ENCODE measurements around the gene UBTF. TPM values are rescaled to one million over a fixed set of nuclear protein-coding genes. Genes with fewer than 3 reads are reported as not detected.
A peak's percentile ranks its signal among the peaks of the same experiment; 100 is the strongest.

UBTF gene
- total and polyA plus RNA-seq, 2 donors (not counting 3 experiments of a cell fraction or from before 2014, with no cell fraction given) = 14.7 to 84.7 TPM

GRCh38 chr17:44186307-44187130 is 33.0 kb downstream of the UBTF start, which contains the start of gene TMUB2:
Gene TMUB2 (plus strand): TSS chr17:44186972. CDS start chr17:44187709, 737 bp downstream.
- Histone ChIP-seq H3K9me1 (replicated peaks; ENCODE audit: control insufficient read depth, extremely low read depth, insufficient read depth, low read length) (no peaks in the 10 kb centered on the region), H3K36me3 (ENCODE audit: control insufficient read depth in 2 of 2, extremely low read depth in 1 of 2, insufficient read depth in 2 of 2, low read length in 2 of 2) (peaks cover 7 to 16% of the 10 kb centered on the region in 2 experiments)
- dilution Hi-C loops (cut with MboI; ENCODE audit: extremely low pct_ligation_motif_present, low sequenced_read_pairs) = no loop called here

More at GRCh38 chr17:44186307-44187130, 33.0 kb downstream of the UBTF start, which contains the start of gene TMUB2:
- H3K4me1 ChIP-seq (ENCODE audit: control insufficient read depth, extremely low read depth, insufficient read depth, low read length) = peaks cover 13% of the 10 kb centered on the region
- H3K9ac ChIP-seq (replicated peaks; ENCODE audit: extremely low read depth, insufficient read depth, low read length) = peak within 1 kb of the TSS; percentile 95
- peak within 1 kb of the TSS; percentile 92 for H3K27ac ChIP-seq (ENCODE audit: insufficient read depth, low read depth, low read length)
- peaks cover 39% of the 10 kb centered on the region for H3K79me2 ChIP-seq (ENCODE audit: control insufficient read depth, insufficient read depth, low read length)
- FAIRE-seq (peak; percentile 100), DNase-seq (ENCODE audit: low read depth, low spot score) (peak; percentile 100)
- H2AFZ ChIP-seq (ENCODE audit: low read depth, low read length) = peak within 1 kb of the TSS; percentile 87
- H3K27me3 ChIP-seq (ENCODE audit: control insufficient read depth in 2 of 2, insufficient read depth in 2 of 2, low read length in 2 of 2) = no peaks in the 10 kb centered on the region
- TSS peak; percentile 75 for BruUV-seq (replicated peaks)
- H4K20me1 ChIP-seq (replicated peaks; ENCODE audit: control insufficient read depth, extremely low read depth, insufficient read depth, low read length) = no peaks in the 10 kb centered on the region
- ChIA-PET CTCF (interaction anchor here (0.7 to 2.5 kb wide), 9 partner anchors 11 to 159 kb away, joined by 3 to 17 read pairs (median 5); partner anchors contain the start of genes ATXN7L3 and UBTF), POLR2A (interaction anchor here (0.6 to 0.8 kb wide), 3 partner anchors 12 to 159 kb away, joined by 3 read pairs; partner anchors contain the start of genes GRN and HDAC5)
- no peaks in the 10 kb centered on the region for H3K9me3 ChIP-seq (replicated peaks; ENCODE audit: control insufficient read depth, insufficient read depth, low read length)
- peak within 1 kb of the TSS; percentile 82 to 96 (median 94) for H3K4me3 ChIP-seq (replicated peaks in 1 of 3; ENCODE audit: insufficient read depth in 1 of 3, low read depth in 1 of 3, low read length in 3 of 3)
- peak within 1 kb of the TSS; percentile 97 for H3K4me2 ChIP-seq (ENCODE audit: insufficient read depth, low read length)
- intact Hi-C loops (cut with micrococcal nuclease) = loop anchor here (1.0 to 5.0 kb wide), 3 partner anchors 12 to 114 kb away; partner anchors contain the start of gene G6PC3
- TF ChIP-seq POLR2AphosphoS5 (IDR thresholded peaks at IDR 0.05; ENCODE audit: insufficient read depth, low read depth, low read length) = peak; percentile 91
- peak; percentile 92 for TF ChIP-seq POLR2A (IDR thresholded peaks at IDR 0.05; ENCODE audit: low read depth, low read length)
- no peak for TF ChIP-seq CTCF (IDR thresholded peaks at IDR 0.05; ENCODE audit: extremely low read depth in 1 of 2, insufficient read depth in 1 of 2, low read depth in 1 of 2, low read length in 2 of 2)
